Psoas muscle (tissue), 8 donors: Measurements from ENCODE around the gene HMCN1. TPM values are rescaled to one million over a fixed set of nuclear protein-coding genes. Genes with fewer than 3 reads are reported as not detected.
A peak's percentile ranks its signal among the peaks of the same experiment; 100 is the strongest.

Experiments
- ATAC-seq, 4 donors: fragments of 200-7000 bp; cut with Tn5 transposase; one replicate each; pipeline ENCODE4 v1.9.1; 2020; ENCODE audit warnings: moderate library complexity in 3 of 4, mild to moderate bottlenecking in 2 of 4
- DNase-seq, 2 donors: peaks; one replicate each; pipeline ENCODE4 v3.0.0-alpha.2; 2020
- H3K27ac ChIP-seq: fragments of 200-600 bp; one replicate; pipeline ENCODE4 v1.8.0; 2022
- H3K27me3 ChIP-seq, 3 donors: fragments of 200-600 bp in 1 of 3; one replicate each; pipeline versions ENCODE4 v1.6.1 to v1.8.0; 2013 to 2022; ENCODE audit warnings: low read length in 2 of 3, mild to moderate bottlenecking in 2 of 3, moderate library complexity in 1 of 3; ENCODE audit not compliant: insufficient read depth in 3 of 3
- H3K36me3 ChIP-seq, 2 donors: fragments of 200-600 bp in 1 of 2; one replicate each; pipeline versions ENCODE4 v1.6.1 to v1.8.0; 2013 to 2022; ENCODE audit warnings: low read depth in 1 of 2, mild to moderate bottlenecking in 1 of 2, moderate library complexity in 1 of 2; ENCODE audit not compliant: insufficient read depth in 1 of 2
- H3K4me1 ChIP-seq: fragments of 200-600 bp; one replicate; pipeline ENCODE4 v1.8.0; 2022
- H3K4me3 ChIP-seq: fragments of 200-600 bp; one replicate; pipeline ENCODE4 v1.8.0; 2022; ENCODE audit warnings: mild to moderate bottlenecking
- H3K9me3 ChIP-seq: fragments of 200-600 bp; one replicate; pipeline ENCODE4 v1.8.0; 2022
- CTCF ChIP-seq: fragments of 200-600 bp; IDR thresholded peaks from one replicate; pipeline ENCODE4 v1.8.0; 2022; ENCODE audit warnings: antibody characterized with exemption
- WGBS, 3 donors: extraction: QIAGEN DNeasy Blood & Tissue Kit; methylation state at CpG; one replicate each; pipeline versions ENCODE4 v1.1.6 to v1.1.7; 2013; 5-methylcytosine and 5-hydroxymethylcytosine counted together
- intact Hi-C, 2 donors: fragments of 100-400 bp; cut with DNase I; formaldehyde crosslinking; loops; one replicate each; pipeline versions ENCODE4 v1.11.0 to v1.14.2; 2022
- polyA plus RNA-seq, 3 donors: library from polyadenylated mRNA; stranded (reverse); fragments of 200-250 nt; gene quantifications; one replicate each; pipeline ENCODE4 v1.2.3, GENCODE V29; 2013
- total RNA-seq, 4 donors: library from RNA; stranded (reverse); fragmentation: NEBNext Ultra II Directional in 2 of 4; extraction: Animal tissue kit (Norgen Biotek cat#: 25700) in 2 of 4; gene quantifications; one replicate each; pipeline versions ENCODE4 v1.2.1 to v1.2.4, GENCODE V29; 2021 to 2023
- donor health status: healthy with polysubstance abuse.
- donor health status: DM: no; HTN: no; CAD: no; lungs with moderate emphysema.
- donor health status: Bipolar disorder and iron deficiency.
- donor health status: healthy.
- donor health status: DM: yes; HTN: yes; CAD: no.
- donor health status: DM: no; HTN: no; CAD: no.
- donor health status: DM: no; HTN: no; CAD: no.
- donor health status: DM: yes; HTN: yes; CAD: no.

Gene HMCN1
- total and polyA plus RNA-seq, 7 donors = 1.3 to 6.5 (median 1.8) TPM

- H3K27me3 ChIP-seq = no peaks in the 10 kb centered on the region
- intact Hi-C loops = no loop called here
- no peaks in the 10 kb centered on the region for H3K36me3 ChIP-seq
- WGBS, 3 donors = 36 to 62% (median 50%) methylated on average over 4 of the region's 4 CpGs
- H3K4me3 ChIP-seq = no peak overlapping the region
- no peak for TF ChIP-seq CTCF
- no peak for DNase-seq
- H3K27ac ChIP-seq = no peak overlapping the region
- no peaks in the 10 kb centered on the region for H3K9me3 ChIP-seq
- no peak for ATAC-seq
- H3K4me1 ChIP-seq = no peaks in the 10 kb centered on the region
Measured at GRCh38 chr1:186076006-186076405, 341.8 kb downstream of the HMCN1 start.

GRCh38 chr1:186078245-186078644 is 344.1 kb downstream of the HMCN1 start:
- ATAC-seq = no peak
- H3K4me1 ChIP-seq = peaks cover 3% of the 10 kb centered on the region
- 69 to 85% (median 82%) methylated on average over 2 of the region's 2 CpGs for WGBS, 3 donors
- no peak for TF ChIP-seq CTCF
- no peak overlapping the region for H3K4me3 ChIP-seq
- intact Hi-C loops = no loop called here
- no peaks in the 10 kb centered on the region for H3K9me3 ChIP-seq
- no peaks in the 10 kb centered on the region for H3K27me3 ChIP-seq
- no peak overlapping the region for H3K27ac ChIP-seq
- H3K36me3 ChIP-seq = no peaks in the 10 kb centered on the region
- no peak for DNase-seq

- WGBS, 3 donors = 72 to 81% (median 77%) methylated on average over 7 of the region's 7 CpGs
- H3K27ac ChIP-seq = no peak overlapping the region
- no peaks in the 10 kb centered on the region for H3K36me3 ChIP-seq
- intact Hi-C loops = no loop called here
- ATAC-seq (no peak), DNase-seq (no peak)
- TF ChIP-seq CTCF = no peak
- H3K4me1 ChIP-seq = peaks cover 3% of the 10 kb centered on the region
- no peak overlapping the region for H3K4me3 ChIP-seq
- no peaks in the 10 kb centered on the region for H3K27me3 ChIP-seq
- H3K9me3 ChIP-seq = no peaks in the 10 kb centered on the region
Measured at GRCh38 chr1:186079084-186079684, 345.0 kb downstream of the HMCN1 start.

DNA sequence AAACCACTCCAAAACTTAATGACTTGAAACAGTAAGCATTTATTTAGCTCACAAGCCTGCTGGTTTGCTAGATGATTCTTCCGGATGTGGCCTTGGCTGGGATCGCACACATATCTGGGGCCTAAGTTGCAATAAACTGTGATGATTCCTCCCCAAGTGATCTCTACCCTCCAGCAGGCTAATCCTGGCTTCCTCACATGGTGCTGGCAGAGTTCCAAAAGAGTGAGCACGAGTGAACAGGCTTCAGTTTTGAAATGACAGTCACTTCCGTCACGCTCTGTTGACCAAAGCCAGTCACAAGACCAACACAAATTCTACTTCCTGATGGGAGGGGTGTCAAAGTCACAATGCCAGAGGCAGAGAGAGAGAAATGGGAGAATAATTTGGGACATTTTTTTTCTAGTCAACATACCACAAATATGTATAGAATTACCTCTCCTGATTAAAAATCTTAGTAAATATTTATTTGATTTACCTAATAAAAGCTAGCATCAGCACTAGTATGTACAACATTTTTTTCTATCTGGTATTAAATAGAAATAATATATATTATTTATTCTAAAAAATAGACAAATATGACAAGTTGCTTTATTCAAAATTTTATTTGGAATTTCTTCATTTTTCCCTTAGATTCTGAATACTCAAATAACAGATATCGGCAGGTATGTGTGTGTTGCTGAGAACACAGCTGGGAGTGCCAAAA is 348.2 kb downstream of the HMCN1 start:
- intact Hi-C loops = loop anchor here in 1 of 2 donors (10.0 kb wide), 1 partner anchor 358 kb away; no protein-coding TSS in a partner anchor
- Histone ChIP-seq H3K4me1 (peaks cover 3% of the 10 kb centered on the region), H3K27me3 (no peaks in the 10 kb centered on the region)

More for the DNA sequence above, 348.2 kb downstream of the HMCN1 start:
- ATAC-seq (peak; percentile 75 to 83 (median 77)), DNase-seq (peak; percentile 60 to 77)
- no peak for TF ChIP-seq CTCF
- Histone ChIP-seq H3K27ac (no peak overlapping the region), H3K36me3 (no peaks in the 10 kb centered on the region), H3K4me3 (no peak overlapping the region), H3K9me3 (no peaks in the 10 kb centered on the region)
- WGBS, 3 donors = 15 to 27% (median 16%) methylated on average over 6 of the region's 6 CpGs
